HEK293 (cell line): Measurements from ENCODE around the gene OR2V1.

Source experiments
- CTCF ChIA-PET: fragments of 350-600 bp; formaldehyde crosslinking; extraction: SDS; loops from one replicate; lab custom pipeline; 2021; ENCODE audit warnings: antibody characterized with exemption; lab: Yijun Ruan, JAX
- POLR2A ChIA-PET: fragments of 300-600 bp; formaldehyde crosslinking; extraction: SDS; loops from one replicate; lab custom pipeline; 2020; ENCODE audit warnings: antibody characterized with exemption, inconsistent platforms; lab: Yijun Ruan, JAX
- H3K27ac ChIP-seq: fragments of 200-500 bp; sonication (Bioruptor generic); 2 replicates; pipeline ENCODE4 v1.5.1; 2014; ENCODE audit warnings: low read depth, low read length, control low read depth, inconsistent platforms; ENCODE audit errors: extremely low read depth
- H3K36me3 ChIP-seq, 2 experiments: fragments of 200-500 bp in 1 of 2; sonication (Bioruptor generic) in 1 of 2; 1 replicate in 1 of 2; 2 replicates in 1 of 2; pipeline ENCODE4 v1.5.1; 2014 to 2017; ENCODE audit warnings: inconsistent platforms in 2 of 2, low read length in 2 of 2; ENCODE audit not compliant: control insufficient read depth in 2 of 2, insufficient read depth in 1 of 2
- H3K4me1 ChIP-seq: fragments of 200-500 bp; sonication (Bioruptor generic); 2 replicates; pipeline ENCODE4 v1.5.1; 2014; ENCODE audit warnings: mild to moderate bottlenecking, low read length, inconsistent platforms; ENCODE audit not compliant: control insufficient read depth, insufficient read depth
- H3K4me3 ChIP-seq: 2 replicates; pipeline ENCODE4 v1.5.1; 2011; ENCODE audit warnings: low read depth, mild to moderate bottlenecking, control low read depth, low read length, moderate library complexity
- H3K9me3 ChIP-seq: fragments of 200-500 bp; sonication (Bioruptor generic); 2 replicates; pipeline ENCODE4 v1.5.1; 2014; ENCODE audit warnings: low read depth, low read length, inconsistent platforms; ENCODE audit not compliant: control insufficient read depth, insufficient read depth
- BCL11A ChIP-seq: fragments of 450-650 bp; formaldehyde crosslinking; IDR thresholded peaks from 2 replicates; pipeline ENCODE4 v1.5.1; 2016; ENCODE audit warnings: low read depth, missing biosample characterization, missing genetic modification characterization
- GFI1B ChIP-seq: fragments of 450-650 bp; formaldehyde crosslinking; IDR thresholded peaks from 2 replicates; pipeline ENCODE4 v1.5.1; 2016; ENCODE audit warnings: missing biosample characterization, missing genetic modification characterization
- GLI4 ChIP-seq: fragments of 450-650 bp; formaldehyde crosslinking; IDR thresholded peaks from 2 replicates; pipeline ENCODE4 v1.5.1; 2016; ENCODE audit warnings: missing biosample characterization, missing genetic modification characterization
- HOXA7 ChIP-seq: sonication (generic); formaldehyde crosslinking; IDR thresholded peaks from 2 replicates; pipeline ENCODE4 v1.8.1; 2022; ENCODE audit warnings: missing genetic modification reagents, borderline replicate concordance
- RBAK ChIP-seq: fragments of 450-650 bp; formaldehyde crosslinking; IDR thresholded peaks from 2 replicates; pipeline ENCODE4 v1.5.1; 2016; ENCODE audit warnings: missing biosample characterization, missing genetic modification characterization
- SCRT1 ChIP-seq: fragments of 450-650 bp; formaldehyde crosslinking; IDR thresholded peaks from 2 replicates; pipeline ENCODE4 v1.5.1; 2016; ENCODE audit warnings: missing biosample characterization, missing genetic modification characterization, borderline replicate concordance
- ZBTB8A ChIP-seq: fragments of 450-650 bp; formaldehyde crosslinking; IDR thresholded peaks from 2 replicates; pipeline ENCODE4 v1.5.1; 2016; ENCODE audit warnings: missing biosample characterization, missing genetic modification characterization
- ZNF133 ChIP-seq: fragments of 450-650 bp; formaldehyde crosslinking; IDR thresholded peaks from 2 replicates; pipeline ENCODE4 v1.5.1; 2016; ENCODE audit warnings: missing biosample characterization, missing genetic modification characterization
- ZNF19 ChIP-seq: fragments of 450-650 bp; formaldehyde crosslinking; IDR thresholded peaks from 2 replicates; pipeline ENCODE4; 2016; ENCODE audit warnings: missing biosample characterization, missing genetic modification characterization, low read depth
- ZNF2 ChIP-seq: fragments of 450-650 bp; formaldehyde crosslinking; IDR thresholded peaks from 2 replicates; pipeline ENCODE4 v1.5.1; 2016; ENCODE audit warnings: missing biosample characterization, missing genetic modification characterization
- ZNF214 ChIP-seq: fragments of 450-650 bp; formaldehyde crosslinking; IDR thresholded peaks from 2 replicates; pipeline ENCODE4 v1.5.1; 2017; ENCODE audit warnings: missing biosample characterization, mild to moderate bottlenecking, missing genetic modification characterization, borderline replicate concordance
- ZNF302 ChIP-seq: fragments of 450-650 bp; formaldehyde crosslinking; IDR thresholded peaks from 2 replicates; pipeline ENCODE4 v1.5.1; 2016; ENCODE audit warnings: missing biosample characterization, missing genetic modification characterization, low read depth
- ZNF341 ChIP-seq: fragments of 450-650 bp; formaldehyde crosslinking; IDR thresholded peaks from 2 replicates; pipeline ENCODE4; 2016; ENCODE audit warnings: low read depth, missing biosample characterization, missing genetic modification characterization
- ZNF37A ChIP-seq: fragments of 450-650 bp; IDR thresholded peaks from 2 replicates; pipeline ENCODE4 v1.5.1; 2018; ENCODE audit warnings: missing biosample characterization, missing genetic modification characterization
- ZNF416 ChIP-seq: fragments of 450-650 bp; formaldehyde crosslinking; IDR thresholded peaks from 2 replicates; pipeline ENCODE4 v1.5.1; 2016; ENCODE audit warnings: missing biosample characterization, missing genetic modification characterization
- ZNF433 ChIP-seq: fragments of 450-650 bp; formaldehyde crosslinking; IDR thresholded peaks from 2 replicates; pipeline ENCODE4 v1.5.1; 2016; ENCODE audit warnings: missing biosample characterization, missing genetic modification characterization, low read depth
- ZNF626 ChIP-seq: fragments of 450-650 bp; sonication (Bioruptor Pico); formaldehyde crosslinking; IDR thresholded peaks from 2 replicates; pipeline ENCODE4 v1.5.1; 2018; ENCODE audit warnings: missing biosample characterization, missing genetic modification characterization, inconsistent platforms
- ZNF645 ChIP-seq: fragments of 450-650 bp; formaldehyde crosslinking; IDR thresholded peaks from 2 replicates; pipeline ENCODE4; 2016; ENCODE audit warnings: missing biosample characterization, missing genetic modification characterization
- ZNF654 ChIP-seq: fragments of 450-650 bp; formaldehyde crosslinking; IDR thresholded peaks from 2 replicates; pipeline ENCODE4 v1.5.1; 2016; ENCODE audit warnings: low read depth, missing biosample characterization, missing genetic modification characterization
- ZNF660 ChIP-seq: fragments of 450-650 bp; IDR thresholded peaks from 2 replicates; pipeline ENCODE4 v1.5.1; 2018; ENCODE audit warnings: missing biosample characterization, mild to moderate bottlenecking, missing genetic modification characterization
- ZSCAN30 ChIP-seq: fragments of 450-650 bp; IDR thresholded peaks from 2 replicates; pipeline ENCODE4 v1.5.1; 2018; ENCODE audit warnings: missing biosample characterization, mild to moderate bottlenecking, missing genetic modification characterization, moderate library complexity
- TF ChIP-seq, protein P1 (sequence below): fragments of 450-650 bp; formaldehyde crosslinking; conservative IDR thresholded peaks from 2 replicates; pipeline ENCODE4 v1.5.1; 2016; ENCODE audit warnings: low read depth, missing biosample characterization, missing genetic modification characterization
- TF ChIP-seq, protein P2 (sequence below): fragments of 450-650 bp; formaldehyde crosslinking; IDR thresholded peaks from 2 replicates; pipeline ENCODE4 v1.5.1; 2017; ENCODE audit warnings: missing biosample characterization, missing genetic modification characterization
- TF ChIP-seq, protein P3 (sequence below): fragments of 450-650 bp; formaldehyde crosslinking; IDR thresholded peaks from 2 replicates; pipeline ENCODE4 v1.5.1; 2016; ENCODE audit warnings: missing biosample characterization, missing genetic modification characterization, borderline replicate concordance

Gene OR2V1

GRCh38 chr5:181153814-181154213, 22.8 kb upstream of the OR2V1 start:
- H3K4me1 ChIP-seq = no peaks in the 10 kb centered on the region
- no peaks in the 10 kb centered on the region for H3K36me3 ChIP-seq
- ChIA-PET POLR2A (no interaction called here), CTCF (interaction anchor here (0.7 kb wide), 1 partner anchor 24 kb away, joined by 3 read pairs; no protein-coding TSS in a partner anchor)
- TF ChIP-seq HOXA7 (CRISPR knock-in tag) = no peak
- TF ChIP-seq ZNF133 (tag by site-specific recombination) = no peak
- TF ChIP-seq RBAK (tag by site-specific recombination) = no peak
- no peak for TF ChIP-seq GFI1B (tag by site-specific recombination)
- TF ChIP-seq ZNF214 = no peak
- no peak for TF ChIP-seq ZNF645 (tag by site-specific recombination)
- no peak for TF ChIP-seq BCL11A (tag by site-specific recombination)
- no peak for TF ChIP-seq ZNF19 (tag by site-specific recombination)
- TF ChIP-seq ZNF654 (tag by site-specific recombination) = no peak
- TF ChIP-seq GLI4 (tag by site-specific recombination) = no peak
- no peak for TF ChIP-seq ZNF37A (tag by site-specific recombination)
- TF ChIP-seq ZNF433 (tag by site-specific recombination) = no peak
- TF ChIP-seq, protein P1, sequence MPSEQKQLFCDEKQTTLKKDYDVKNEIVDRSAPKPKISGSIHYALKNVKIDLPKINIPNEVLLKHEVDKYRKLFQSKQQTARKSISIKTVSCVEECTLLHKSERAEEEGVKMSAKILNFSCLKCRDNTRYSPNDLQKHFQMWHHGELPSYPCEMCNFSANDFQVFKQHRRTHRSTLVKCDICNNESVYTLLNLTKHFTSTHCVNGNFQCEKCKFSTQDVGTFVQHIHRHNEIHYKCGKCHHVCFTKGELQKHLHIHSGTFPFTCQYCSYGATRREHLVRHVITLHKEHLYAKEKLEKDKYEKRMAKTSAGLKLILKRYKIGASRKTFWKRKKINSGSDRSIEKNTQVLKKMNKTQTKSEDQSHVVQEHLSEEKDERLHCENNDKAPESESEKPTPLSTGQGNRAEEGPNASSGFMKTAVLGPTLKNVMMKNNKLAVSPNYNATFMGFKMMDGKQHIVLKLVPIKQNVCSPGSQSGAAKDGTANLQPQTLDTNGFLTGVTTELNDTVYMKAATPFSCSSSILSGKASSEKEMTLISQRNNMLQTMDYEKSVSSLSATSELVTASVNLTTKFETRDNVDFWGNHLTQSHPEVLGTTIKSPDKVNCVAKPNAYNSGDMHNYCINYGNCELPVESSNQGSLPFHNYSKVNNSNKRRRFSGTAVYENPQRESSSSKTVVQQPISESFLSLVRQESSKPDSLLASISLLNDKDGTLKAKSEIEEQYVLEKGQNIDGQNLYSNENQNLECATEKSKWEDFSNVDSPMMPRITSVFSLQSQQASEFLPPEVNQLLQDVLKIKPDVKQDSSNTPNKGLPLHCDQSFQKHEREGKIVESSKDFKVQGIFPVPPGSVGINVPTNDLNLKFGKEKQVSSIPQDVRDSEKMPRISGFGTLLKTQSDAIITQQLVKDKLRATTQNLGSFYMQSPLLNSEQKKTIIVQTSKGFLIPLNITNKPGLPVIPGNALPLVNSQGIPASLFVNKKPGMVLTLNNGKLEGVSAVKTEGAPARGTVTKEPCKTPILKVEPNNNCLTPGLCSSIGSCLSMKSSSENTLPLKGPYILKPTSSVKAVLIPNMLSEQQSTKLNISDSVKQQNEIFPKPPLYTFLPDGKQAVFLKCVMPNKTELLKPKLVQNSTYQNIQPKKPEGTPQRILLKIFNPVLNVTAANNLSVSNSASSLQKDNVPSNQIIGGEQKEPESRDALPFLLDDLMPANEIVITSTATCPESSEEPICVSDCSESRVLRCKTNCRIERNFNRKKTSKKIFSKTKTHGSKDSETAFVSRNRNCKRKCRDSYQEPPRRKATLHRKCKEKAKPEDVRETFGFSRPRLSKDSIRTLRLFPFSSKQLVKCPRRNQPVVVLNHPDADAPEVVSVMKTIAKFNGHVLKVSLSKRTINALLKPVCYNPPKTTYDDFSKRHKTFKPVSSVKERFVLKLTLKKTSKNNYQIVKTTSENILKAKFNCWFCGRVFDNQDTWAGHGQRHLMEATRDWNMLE = no peak
- TF ChIP-seq, protein P2, sequence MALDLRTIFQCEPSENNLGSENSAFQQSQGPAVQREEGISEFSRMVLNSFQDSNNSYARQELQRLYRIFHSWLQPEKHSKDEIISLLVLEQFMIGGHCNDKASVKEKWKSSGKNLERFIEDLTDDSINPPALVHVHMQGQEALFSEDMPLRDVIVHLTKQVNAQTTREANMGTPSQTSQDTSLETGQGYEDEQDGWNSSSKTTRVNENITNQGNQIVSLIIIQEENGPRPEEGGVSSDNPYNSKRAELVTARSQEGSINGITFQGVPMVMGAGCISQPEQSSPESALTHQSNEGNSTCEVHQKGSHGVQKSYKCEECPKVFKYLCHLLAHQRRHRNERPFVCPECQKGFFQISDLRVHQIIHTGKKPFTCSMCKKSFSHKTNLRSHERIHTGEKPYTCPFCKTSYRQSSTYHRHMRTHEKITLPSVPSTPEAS (tag by site-specific recombination) = no peak
- TF ChIP-seq ZNF2 (tag by site-specific recombination) = no peak
- no peak overlapping the region for H3K4me3 ChIP-seq
- H3K9me3 ChIP-seq = no peaks in the 10 kb centered on the region
- H3K27ac ChIP-seq = no peak overlapping the region

DNA sequence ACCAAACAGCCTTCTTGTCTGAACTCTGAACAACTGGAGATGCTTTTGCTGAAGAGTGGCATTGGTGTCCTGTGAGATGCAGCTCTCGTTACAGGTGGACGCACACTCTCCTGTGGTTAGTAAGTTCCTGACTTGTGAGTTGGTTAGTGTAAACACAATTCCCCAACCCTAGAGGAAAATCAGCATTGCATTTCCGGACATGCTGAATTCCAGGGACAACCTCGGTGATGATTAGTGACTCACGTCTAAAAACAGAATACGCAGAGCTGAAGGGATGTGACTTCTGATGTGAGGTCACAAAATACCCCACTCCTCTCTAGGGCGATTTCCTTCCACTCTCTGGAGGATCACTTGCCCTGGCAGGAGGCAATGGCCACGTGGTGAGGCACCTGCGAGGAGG, 21.4 kb upstream of the OR2V1 start:
- Histone ChIP-seq H3K27ac (no peak overlapping the region), H3K4me3 (no peak overlapping the region), H3K9me3 (no peaks in the 10 kb centered on the region), H3K36me3 (no peaks in the 10 kb centered on the region), H3K4me1 (no peaks in the 10 kb centered on the region)
- CTCF ChIA-PET = interaction anchor here (0.6 kb wide), 2 partner anchors 135 to 568 kb away, joined by 3 read pairs; no protein-coding TSS in a partner anchor
- POLR2A ChIA-PET = no interaction called here
- no peak for TF ChIP-seq ZNF341 (tag by site-specific recombination)
- no peak for TF ChIP-seq ZBTB8A
- no peak for TF ChIP-seq ZNF660 (tag by site-specific recombination)
- no peak for TF ChIP-seq ZNF302
- TF ChIP-seq, protein P3, sequence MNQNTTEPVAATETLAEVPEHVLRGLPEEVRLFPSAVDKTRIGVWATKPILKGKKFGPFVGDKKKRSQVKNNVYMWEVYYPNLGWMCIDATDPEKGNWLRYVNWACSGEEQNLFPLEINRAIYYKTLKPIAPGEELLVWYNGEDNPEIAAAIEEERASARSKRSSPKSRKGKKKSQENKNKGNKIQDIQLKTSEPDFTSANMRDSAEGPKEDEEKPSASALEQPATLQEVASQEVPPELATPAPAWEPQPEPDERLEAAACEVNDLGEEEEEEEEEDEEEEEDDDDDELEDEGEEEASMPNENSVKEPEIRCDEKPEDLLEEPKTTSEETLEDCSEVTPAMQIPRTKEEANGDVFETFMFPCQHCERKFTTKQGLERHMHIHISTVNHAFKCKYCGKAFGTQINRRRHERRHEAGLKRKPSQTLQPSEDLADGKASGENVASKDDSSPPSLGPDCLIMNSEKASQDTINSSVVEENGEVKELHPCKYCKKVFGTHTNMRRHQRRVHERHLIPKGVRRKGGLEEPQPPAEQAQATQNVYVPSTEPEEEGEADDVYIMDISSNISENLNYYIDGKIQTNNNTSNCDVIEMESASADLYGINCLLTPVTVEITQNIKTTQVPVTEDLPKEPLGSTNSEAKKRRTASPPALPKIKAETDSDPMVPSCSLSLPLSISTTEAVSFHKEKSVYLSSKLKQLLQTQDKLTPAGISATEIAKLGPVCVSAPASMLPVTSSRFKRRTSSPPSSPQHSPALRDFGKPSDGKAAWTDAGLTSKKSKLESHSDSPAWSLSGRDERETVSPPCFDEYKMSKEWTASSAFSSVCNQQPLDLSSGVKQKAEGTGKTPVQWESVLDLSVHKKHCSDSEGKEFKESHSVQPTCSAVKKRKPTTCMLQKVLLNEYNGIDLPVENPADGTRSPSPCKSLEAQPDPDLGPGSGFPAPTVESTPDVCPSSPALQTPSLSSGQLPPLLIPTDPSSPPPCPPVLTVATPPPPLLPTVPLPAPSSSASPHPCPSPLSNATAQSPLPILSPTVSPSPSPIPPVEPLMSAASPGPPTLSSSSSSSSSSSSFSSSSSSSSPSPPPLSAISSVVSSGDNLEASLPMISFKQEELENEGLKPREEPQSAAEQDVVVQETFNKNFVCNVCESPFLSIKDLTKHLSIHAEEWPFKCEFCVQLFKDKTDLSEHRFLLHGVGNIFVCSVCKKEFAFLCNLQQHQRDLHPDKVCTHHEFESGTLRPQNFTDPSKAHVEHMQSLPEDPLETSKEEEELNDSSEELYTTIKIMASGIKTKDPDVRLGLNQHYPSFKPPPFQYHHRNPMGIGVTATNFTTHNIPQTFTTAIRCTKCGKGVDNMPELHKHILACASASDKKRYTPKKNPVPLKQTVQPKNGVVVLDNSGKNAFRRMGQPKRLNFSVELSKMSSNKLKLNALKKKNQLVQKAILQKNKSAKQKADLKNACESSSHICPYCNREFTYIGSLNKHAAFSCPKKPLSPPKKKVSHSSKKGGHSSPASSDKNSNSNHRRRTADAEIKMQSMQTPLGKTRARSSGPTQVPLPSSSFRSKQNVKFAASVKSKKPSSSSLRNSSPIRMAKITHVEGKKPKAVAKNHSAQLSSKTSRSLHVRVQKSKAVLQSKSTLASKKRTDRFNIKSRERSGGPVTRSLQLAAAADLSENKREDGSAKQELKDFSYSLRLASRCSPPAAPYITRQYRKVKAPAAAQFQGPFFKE (tag by site-specific recombination) = no peak
- TF ChIP-seq ZNF626 (tag by site-specific recombination) = no peak
- no peak for TF ChIP-seq ZNF416 (tag by site-specific recombination)
- TF ChIP-seq SCRT1 (tag by site-specific recombination) = no peak
- TF ChIP-seq ZSCAN30 (tag by site-specific recombination) = no peak
